Raji (cell line): Measurements from ENCODE around the gene RETREG1.

Source experiments
- POLR2A ChIP-seq: IDR thresholded peaks from 2 replicates; pipeline ENCODE4 v1.6.1; 2011; ENCODE audit warnings: low read depth, low read length, control low read depth; ENCODE audit not compliant: insufficient read depth

The RETREG1 gene

GRCh38 chr5:16571016-16571415, 45.8 kb downstream of the RETREG1 start:
- no peak for TF ChIP-seq POLR2A

GRCh38 chr5:16570121-16570815, 46.5 kb downstream of the RETREG1 start:
- TF ChIP-seq POLR2A = no peak

- TF ChIP-seq POLR2A = no peak
These were observed 47.8 kb downstream of the RETREG1 start for GRCh38 chr5:16568875-16569580.

GRCh38 chr5:16567365-16567764, 49.4 kb downstream of the RETREG1 start:
- TF ChIP-seq POLR2A = no peak

GRCh38 chr5:16565118-16565517, 51.7 kb downstream of the RETREG1 start:
- TF ChIP-seq POLR2A = no peak

- no peak for TF ChIP-seq POLR2A
These were observed 52.4 kb downstream of the RETREG1 start for GRCh38 chr5:16564248-16564867.

GRCh38 chr5:16563686-16564085, 53.1 kb downstream of the RETREG1 start:
- no peak for TF ChIP-seq POLR2A

- no peak for TF ChIP-seq POLR2A
These were observed 55.1 kb downstream of the RETREG1 start for GRCh38 chr5:16561660-16562059.

GRCh38 chr5:16559702-16560101, 57.1 kb downstream of the RETREG1 start:
- TF ChIP-seq POLR2A = no peak

- no peak for TF ChIP-seq POLR2A
These were observed 57.7 kb downstream of the RETREG1 start for GRCh38 chr5:16558984-16559629.

- TF ChIP-seq POLR2A = no peak
These were observed 59.3 kb downstream of the RETREG1 start for GRCh38 chr5:16557477-16557876.

- no peak for TF ChIP-seq POLR2A
These were observed 62.7 kb downstream of the RETREG1 start for GRCh38 chr5:16554110-16554509.

- TF ChIP-seq POLR2A = no peak
These were observed 64.0 kb downstream of the RETREG1 start for GRCh38 chr5:16552666-16553343.

GRCh38 chr5:16551628-16552027, 65.2 kb downstream of the RETREG1 start:
- no peak for TF ChIP-seq POLR2A

- no peak for TF ChIP-seq POLR2A
These were observed 66.4 kb downstream of the RETREG1 start for GRCh38 chr5:16550316-16550952.
